NCI-H524 treated with DMSO at 0.1 percent for 48 hours (cell line): ENCODE measurements around the gene PFDN2.
"Not testable (repeated sequence)": the region's sequence is repeated elsewhere in the genome, so short reads cannot be mapped to it uniquely, and the experiment has no call there.

Experiments used
- DNase-seq: peaks from one replicate; lab custom pipeline; 2025; lab: John Stamatoyannopoulos, UW

Gene PFDN2

GRCh38 chr1:161080441-161081405, 37.1 kb downstream of the PFDN2 start:
- DNase-seq = no peak

- no peak for DNase-seq
These were observed 38.3 kb downstream of the PFDN2 start for GRCh38 chr1:161079436-161080110.

GRCh38 chr1:161077426-161077825, 40.4 kb downstream of the PFDN2 start:
- no peak for DNase-seq

- DNase-seq = no peak
These were observed 41.4 kb downstream of the PFDN2 start for GRCh38 chr1:161076410-161076809.

- no peak for DNase-seq
These were observed 43.0 kb downstream of the PFDN2 start for GRCh38 chr1:161074676-161075368.

- DNase-seq = no peak
These were observed 44.2 kb downstream of the PFDN2 start for GRCh38 chr1:161073474-161074121.

GRCh38 chr1:161072751-161073449, 44.9 kb downstream of the PFDN2 start:
- DNase-seq = no peak

- DNase-seq = no peak
These were observed 45.9 kb downstream of the PFDN2 start for GRCh38 chr1:161071886-161072371.

GRCh38 chr1:161070761-161071160, 47.1 kb downstream of the PFDN2 start:
- DNase-seq = no peak

GRCh38 chr1:161069731-161070270, 48.0 kb downstream of the PFDN2 start, which contains the start of gene ARHGAP30:
Gene ARHGAP30 (minus strand): TSS chr1:161069891. CDS start chr1:161069624, 267 bp downstream.
- DNase-seq = no peak

- DNase-seq = no peak
These were observed 48.6 kb downstream of the PFDN2 start for GRCh38 chr1:161069241-161069640.

- DNase-seq = no peak
These were observed 49.3 kb downstream of the PFDN2 start for GRCh38 chr1:161068306-161069234.

GRCh38 chr1:161066694-161067093, 51.1 kb downstream of the PFDN2 start:
- no peak for DNase-seq

- not testable (repeated sequence) for DNase-seq
These were observed 52.2 kb downstream of the PFDN2 start for GRCh38 chr1:161065681-161066080.

GRCh38 chr1:161063936-161064335, 53.9 kb downstream of the PFDN2 start:
- DNase-seq = not testable (repeated sequence)

GRCh38 chr1:161061419-161061818, 56.4 kb downstream of the PFDN2 start:
- no peak for DNase-seq

GRCh38 chr1:161059293-161059692, 58.5 kb downstream of the PFDN2 start:
- no peak for DNase-seq

- no peak for DNase-seq
These were observed 63.0 kb downstream of the PFDN2 start for GRCh38 chr1:161054805-161055204.

- no peak for DNase-seq
These were observed 63.6 kb downstream of the PFDN2 start for GRCh38 chr1:161054232-161054631.

- DNase-seq = no peak
These were observed 64.9 kb downstream of the PFDN2 start for GRCh38 chr1:161052899-161053298.
